ENCODE data around the gene SKI. TPM values are rescaled to one million over a fixed set of nuclear protein-coding genes. Genes with fewer than 3 reads are reported as not detected.
A peak's percentile ranks its signal among the peaks of the same experiment; 100 is the strongest.

Gene SKI
- total RNA-seq, 3 donors from 2014 or later: 26.8 to 86.6 (median 29.0) TPM

DNA sequence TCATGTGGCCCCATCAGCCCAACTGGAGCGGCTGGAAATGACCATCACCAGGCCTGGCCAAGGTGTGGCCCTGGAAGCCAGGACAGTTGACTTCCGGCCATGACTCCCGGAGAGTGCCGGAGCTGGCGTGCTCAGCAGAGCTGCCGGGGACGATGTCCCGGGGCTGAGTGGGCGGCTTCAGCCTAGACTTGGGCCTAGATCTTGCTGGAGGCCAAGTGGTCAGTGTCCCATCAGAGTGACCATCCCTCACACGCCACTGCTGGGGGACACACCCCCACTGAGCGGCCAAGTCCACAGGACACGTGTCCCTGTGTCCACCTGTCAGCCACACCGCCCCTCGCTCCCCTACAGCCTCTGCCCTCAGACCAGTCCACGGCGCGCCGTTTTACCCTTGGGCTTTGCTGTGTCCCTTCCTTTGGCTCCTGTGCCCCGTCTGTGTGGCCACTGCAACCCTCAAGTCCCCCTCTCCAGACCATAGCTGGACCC lies 37.6 kb upstream of the SKI start:
- TF ChIP-seq, protein P1, sequence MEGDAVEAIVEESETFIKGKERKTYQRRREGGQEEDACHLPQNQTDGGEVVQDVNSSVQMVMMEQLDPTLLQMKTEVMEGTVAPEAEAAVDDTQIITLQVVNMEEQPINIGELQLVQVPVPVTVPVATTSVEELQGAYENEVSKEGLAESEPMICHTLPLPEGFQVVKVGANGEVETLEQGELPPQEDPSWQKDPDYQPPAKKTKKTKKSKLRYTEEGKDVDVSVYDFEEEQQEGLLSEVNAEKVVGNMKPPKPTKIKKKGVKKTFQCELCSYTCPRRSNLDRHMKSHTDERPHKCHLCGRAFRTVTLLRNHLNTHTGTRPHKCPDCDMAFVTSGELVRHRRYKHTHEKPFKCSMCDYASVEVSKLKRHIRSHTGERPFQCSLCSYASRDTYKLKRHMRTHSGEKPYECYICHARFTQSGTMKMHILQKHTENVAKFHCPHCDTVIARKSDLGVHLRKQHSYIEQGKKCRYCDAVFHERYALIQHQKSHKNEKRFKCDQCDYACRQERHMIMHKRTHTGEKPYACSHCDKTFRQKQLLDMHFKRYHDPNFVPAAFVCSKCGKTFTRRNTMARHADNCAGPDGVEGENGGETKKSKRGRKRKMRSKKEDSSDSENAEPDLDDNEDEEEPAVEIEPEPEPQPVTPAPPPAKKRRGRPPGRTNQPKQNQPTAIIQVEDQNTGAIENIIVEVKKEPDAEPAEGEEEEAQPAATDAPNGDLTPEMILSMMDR (IDR thresholded peaks at IDR 0.05): no peak
- ATAC-seq: no peak
- Histone ChIP-seq H3K36me3 (ENCODE audit: low read depth) (no peaks in the 10 kb centered on the region), H3K9me3 (no peaks in the 10 kb centered on the region), H3K4me1 (ENCODE audit: low read depth) (peaks cover 26% of the 10 kb centered on the region), H3K4me3 (no peak overlapping the region)
- no peak for DNase-seq
- intact Hi-C loops (cut with DNase I, micrococcal nuclease): no loop called here

DNA sequence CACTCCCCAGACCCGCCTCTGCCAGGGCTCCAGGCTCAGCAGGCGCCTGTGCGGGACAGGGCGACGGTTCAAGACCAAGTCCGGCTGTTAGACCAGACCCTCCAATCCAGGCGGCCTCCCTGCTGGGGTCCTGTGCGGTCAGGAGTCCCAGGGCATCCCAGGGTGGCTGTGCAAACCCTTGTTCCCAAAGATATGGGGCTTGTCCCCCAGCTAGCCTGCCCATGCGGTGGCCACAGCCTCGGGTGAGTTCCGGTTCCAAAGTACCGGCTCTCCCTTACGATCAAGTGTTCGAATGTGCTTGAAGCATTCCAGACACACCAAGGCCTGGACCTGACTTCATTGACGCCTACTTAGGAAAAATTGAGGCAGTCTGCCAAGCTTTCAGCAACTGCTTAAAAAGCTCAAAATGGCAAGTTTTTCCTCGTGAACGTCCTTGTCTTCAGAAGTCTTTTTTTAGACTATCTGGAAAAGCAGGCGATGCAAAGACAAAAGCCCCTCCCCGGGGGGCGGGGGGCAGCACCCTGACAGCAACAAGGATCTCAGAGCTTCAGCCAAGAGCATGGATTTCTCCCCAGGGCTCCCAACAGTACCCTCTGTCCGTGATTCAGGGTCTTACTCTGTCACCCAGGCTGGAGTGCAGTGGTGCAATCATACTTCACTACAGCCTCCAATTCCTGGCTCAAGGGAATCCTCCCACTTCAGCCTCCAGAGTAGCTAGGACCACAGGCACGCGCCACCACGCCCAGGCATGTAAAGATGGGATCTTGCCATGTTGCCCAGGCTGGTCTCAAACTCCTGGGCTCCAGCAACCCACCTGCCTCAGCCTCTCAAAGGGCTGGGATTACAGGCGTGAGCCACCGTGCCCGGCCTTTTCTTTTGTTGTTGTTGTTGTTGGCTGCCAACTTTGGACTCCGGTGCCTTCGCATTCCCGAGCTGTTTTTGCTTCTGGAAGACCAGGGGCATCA lies 35.8 kb upstream of the SKI start:
- no peaks in the 10 kb centered on the region for H3K36me3 ChIP-seq (ENCODE audit: low read depth)
- TF ChIP-seq, protein P1 (IDR thresholded peaks at IDR 0.05): no peak
- no peak overlapping the region for H3K4me3 ChIP-seq
- DNase-seq: no peak
- H3K9me3 ChIP-seq: no peaks in the 10 kb centered on the region
- peaks cover 29% of the 10 kb centered on the region for H3K4me1 ChIP-seq (ENCODE audit: low read depth)
- ATAC-seq: no peak
- intact Hi-C loops (cut with DNase I, micrococcal nuclease): no loop called here

DNA sequence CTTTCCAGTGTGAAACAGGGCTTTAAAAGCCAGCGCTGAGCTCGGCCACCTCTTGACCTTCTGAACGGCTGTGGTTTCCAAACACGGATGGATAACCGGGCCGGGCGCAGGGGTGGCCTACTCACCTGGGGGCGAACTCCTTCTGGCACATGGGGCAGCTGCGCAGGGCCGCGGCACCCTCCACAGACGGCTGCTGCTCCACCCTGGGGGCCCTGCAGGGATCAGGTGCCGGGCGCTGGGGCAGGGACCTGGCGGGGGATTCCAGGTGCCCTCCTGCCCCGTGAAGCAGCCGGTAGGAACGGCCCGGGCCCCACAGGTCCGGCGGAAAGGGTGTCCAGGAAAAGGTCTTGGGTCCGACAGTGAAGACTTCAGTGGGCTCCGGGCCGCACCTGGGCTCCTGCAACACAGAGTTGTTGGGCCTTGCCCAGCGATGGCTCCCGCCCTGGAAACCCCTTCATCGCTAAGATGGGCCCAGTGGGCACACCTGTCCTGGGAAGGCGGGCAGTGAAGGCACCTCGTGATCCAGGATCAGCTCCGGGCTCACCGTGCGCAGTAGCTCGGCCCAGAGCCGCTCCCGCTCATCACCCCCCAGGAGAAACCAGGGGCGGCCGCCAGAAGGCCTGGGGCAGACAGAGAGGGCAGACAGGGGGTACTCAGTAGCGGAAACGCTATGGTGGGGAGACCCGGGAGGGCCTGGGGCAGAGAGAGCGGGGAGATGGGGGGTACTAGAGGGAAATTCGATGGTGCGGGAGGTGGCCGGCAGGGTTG lies 34.4 kb upstream of the SKI start:
- DNase-seq: no peak
- no peak for ATAC-seq

DNA sequence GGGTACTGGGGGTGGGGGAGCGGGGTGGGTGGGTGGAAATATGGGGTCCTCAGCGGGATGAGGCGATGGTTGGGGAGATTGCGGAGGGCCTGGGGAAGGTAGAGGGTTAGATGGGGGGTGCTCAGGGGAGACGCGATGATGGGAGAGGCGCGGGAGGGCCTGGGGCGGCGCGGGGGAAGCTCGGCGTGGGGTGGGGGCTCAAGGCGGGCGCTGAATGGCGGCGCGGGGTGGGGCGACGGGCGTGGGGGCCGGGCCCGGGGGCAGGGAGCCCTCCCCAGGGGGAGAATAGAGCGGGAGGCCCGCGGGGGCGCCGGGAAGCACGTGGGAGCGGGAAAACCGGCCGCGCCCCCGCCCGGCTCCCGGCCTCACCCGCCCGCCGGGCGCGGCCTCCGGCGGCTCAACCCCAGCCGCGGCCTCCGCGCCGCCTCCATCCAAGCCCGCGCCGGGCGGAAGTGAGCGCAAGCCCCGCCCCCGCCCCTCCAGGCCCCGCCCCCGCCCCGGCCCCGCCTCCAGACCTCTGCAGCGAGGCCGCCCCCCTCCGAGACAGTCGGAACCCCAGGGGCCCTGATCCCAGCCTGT lies 33.7 kb upstream of the SKI start, which contains the start of gene FAAP20:
FAAP20 (minus strand) TSS at position 454 of the 579 bp plus-strand sequence; CDS start at position 431, 23 bp downstream.
- ATAC-seq (peak; percentile 66), DNase-seq (peak in 1 of 3 donors; percentile 70)
- peak within 1 kb of the TSS; percentile 26 for H3K4me3 ChIP-seq
- intact Hi-C loops (cut with DNase I, micrococcal nuclease): no loop called here
- H3K4me1 ChIP-seq (ENCODE audit: low read depth): peaks cover 37% of the 10 kb centered on the region
- TF ChIP-seq, protein P1 (IDR thresholded peaks at IDR 0.05): no peak
- no peaks in the 10 kb centered on the region for H3K9me3 ChIP-seq
- H3K36me3 ChIP-seq (ENCODE audit: low read depth): no peaks in the 10 kb centered on the region

More for the DNA sequence above, 34.4 kb upstream of the SKI start:
- Histone ChIP-seq H3K36me3 (ENCODE audit: low read depth) (no peaks in the 10 kb centered on the region), H3K4me3 (no peak overlapping the region), H3K9me3 (no peaks in the 10 kb centered on the region), H3K4me1 (ENCODE audit: low read depth) (peaks cover 35% of the 10 kb centered on the region)
- TF ChIP-seq, protein P1 (IDR thresholded peaks at IDR 0.05): no peak
- intact Hi-C loops (cut with DNase I, micrococcal nuclease): no loop called here

All from mucosa of descending colon (tissue), 3 donors.